Sigmoid colon (tissue), 7 donors: ENCODE results near the gene TMEM271. TPM values are rescaled to one million over a fixed set of nuclear protein-coding genes. Genes with fewer than 3 reads are reported as not detected.
"Not testable (repeated sequence)": the region's sequence is repeated elsewhere in the genome, so short reads cannot be mapped to it uniquely, and the experiment has no call there.

Experiments
- DNase-seq: peaks from one replicate; pipeline ENCODE4 v3.0.0-alpha.2; 2019
- H3K27ac ChIP-seq, 4 donors: fragments of 200-600 bp; sonication (generic); one replicate each; pipeline ENCODE4 v1.5.1; 2016 to 2019; ENCODE audit warnings: mild to moderate bottlenecking in 1 of 4
- H3K27me3 ChIP-seq, 3 donors: fragments of 200-600 bp; sonication (generic); one replicate each; pipeline ENCODE4 v1.5.1; 2019; ENCODE audit warnings: mild to moderate bottlenecking in 1 of 3
- H3K36me3 ChIP-seq, 4 donors: fragments of 200-600 bp; sonication (generic); one replicate each; pipeline ENCODE4 v1.5.1; 2016 to 2019
- H3K4me1 ChIP-seq, 4 donors: fragments of 200-600 bp; sonication (generic); one replicate each; pipeline ENCODE4 v1.5.1; 2017 to 2019
- H3K4me3 ChIP-seq, 4 donors: fragments of 200-600 bp; sonication (generic); one replicate each; pipeline ENCODE4 v1.5.1; 2017 to 2019; ENCODE audit warnings: mild to moderate bottlenecking in 2 of 4, moderate library complexity in 1 of 4
- H3K9me3 ChIP-seq, 4 donors: fragments of 200-600 bp in 3 of 4; sonication (generic) in 3 of 4; one replicate each; pipeline versions ENCODE4 v1.5.1 to v1.6.1; 2013 to 2019
- CTCF ChIP-seq, 4 experiments: fragments of 450-650 bp in 3 of 4; fragments of 200-600 bp in 1 of 4; IDR thresholded peaks; one replicate each; pipeline ENCODE4 v1.5.1; 2016 to 2019; ENCODE audit warnings: antibody characterized with exemption in 4 of 4, mild to moderate bottlenecking in 3 of 4, moderate library complexity in 2 of 4
- EP300 ChIP-seq, 4 donors: sonication (generic); formaldehyde crosslinking; IDR thresholded peaks; one replicate each; pipeline ENCODE4 v1.6.1; 2017; ENCODE audit warnings: antibody characterized with exemption in 4 of 4
- POLR2A ChIP-seq, 2 donors: fragments of 450-650 bp; IDR thresholded peaks; one replicate each; pipeline ENCODE4 v1.6.1; 2016; ENCODE audit warnings: antibody characterized with exemption in 2 of 2, mild to moderate bottlenecking in 2 of 2, moderate library complexity in 2 of 2
- POLR2AphosphoS5 ChIP-seq, 4 donors: sonication (generic); formaldehyde crosslinking; IDR thresholded peaks; one replicate each; pipeline ENCODE4 v1.6.1; 2017; ENCODE audit warnings: antibody characterized with exemption in 4 of 4
- WGBS, 2 donors: extraction: QIAGEN DNeasy Blood & Tissue Kit; methylation state at CpG; one replicate each; pipeline ENCODE4 v1.1.7; 2013; 5-methylcytosine and 5-hydroxymethylcytosine counted together
- intact Hi-C: fragments of 100-400 bp; cut with DNase I; formaldehyde crosslinking; loops from one replicate; pipeline ENCODE4 v1.15.1; 2023
- polyA plus RNA-seq, 3 donors: library from polyadenylated mRNA; stranded (reverse); fragments of 200-250 nt; gene quantifications; one replicate each; pipeline ENCODE4 v1.2.3, GENCODE V29; 2013
- total RNA-seq, 4 donors: library from RNA; depleted of rRNA; stranded (reverse); fragments of >200 nt; gene quantifications; one replicate each; pipeline ENCODE4 v1.1.0, GENCODE V29; 2016
- donor health status: healthy with polysubstance abuse.
- donor health status: Bipolar disorder and iron deficiency.
- donor health status: healthy.

Gene TMEM271
- total and polyA plus RNA-seq, 7 donors: 0.06 to 0.41 (median 0.36) TPM; not detected in 4

- DNase-seq: no peak
- Histone ChIP-seq H3K4me3 (no peak overlapping the region), H3K4me1 (no peaks in the 10 kb centered on the region), H3K27ac (no peak overlapping the region), H3K27me3 (no peaks in the 10 kb centered on the region), H3K36me3 (no peaks in the 10 kb centered on the region), H3K9me3 (no peaks in the 10 kb centered on the region)
- TF ChIP-seq POLR2AphosphoS5 (IDR thresholded peaks at IDR 0.05) (no peak), EP300 (IDR thresholded peaks at IDR 0.05) (no peak), POLR2A (IDR thresholded peaks at IDR 0.05) (no peak), CTCF (IDR thresholded peaks at IDR 0.05) (no peak)
- intact Hi-C loops: no loop called here
- WGBS, 2 donors: 77 to 84% methylated on average over 5 of the region's 5 CpGs
These were observed 14.7 kb downstream of the TMEM271 start for GRCh38 chr4:561426-561825.

GRCh38 chr4:560731-561291 is 15.3 kb downstream of the TMEM271 start:
- Histone ChIP-seq H3K9me3 (no peaks in the 10 kb centered on the region), H3K4me3 (no peak overlapping the region), H3K27ac (no peak overlapping the region), H3K4me1 (no peaks in the 10 kb centered on the region), H3K27me3 (no peaks in the 10 kb centered on the region), H3K36me3 (no peaks in the 10 kb centered on the region)
- no peak for TF ChIP-seq POLR2AphosphoS5 (IDR thresholded peaks at IDR 0.05)
- TF ChIP-seq CTCF (IDR thresholded peaks at IDR 0.05): no peak
- no peak for TF ChIP-seq EP300 (IDR thresholded peaks at IDR 0.05)
- TF ChIP-seq POLR2A (IDR thresholded peaks at IDR 0.05): no peak
- DNase-seq: no peak
- 42 to 71% methylated on average over 12 of the region's 12 CpGs for WGBS, 2 donors
- intact Hi-C loops: no loop called here

GRCh38 chr4:560061-560460 is 16.0 kb downstream of the TMEM271 start:
- TF ChIP-seq CTCF (IDR thresholded peaks at IDR 0.05) (no peak), POLR2A (IDR thresholded peaks at IDR 0.05) (no peak), EP300 (IDR thresholded peaks at IDR 0.05) (no peak), POLR2AphosphoS5 (IDR thresholded peaks at IDR 0.05) (no peak)
- Histone ChIP-seq H3K4me1 (no peaks in the 10 kb centered on the region), H3K4me3 (no peak overlapping the region), H3K36me3 (no peaks in the 10 kb centered on the region), H3K9me3 (no peaks in the 10 kb centered on the region), H3K27me3 (no peaks in the 10 kb centered on the region), H3K27ac (no peak overlapping the region)
- intact Hi-C loops: no loop called here
- whole genome bisulfite sequencing, 2 donors: 75 to 82% methylated on average over 9 of the region's 9 CpGs
- DNase-seq: no peak

GRCh38 chr4:555566-556275 is 20.4 kb downstream of the TMEM271 start:
- intact Hi-C loops: no loop called here
- Histone ChIP-seq H3K27me3 (peaks cover 0 to 5% (median 0%) of the 10 kb centered on the region in 3 donors), H3K9me3 (no peaks in the 10 kb centered on the region), H3K27ac (no peak overlapping the region), H3K4me3 (no peak overlapping the region), H3K4me1 (no peaks in the 10 kb centered on the region), H3K36me3 (no peaks in the 10 kb centered on the region)
- DNase-seq: no peak
- TF ChIP-seq CTCF (IDR thresholded peaks at IDR 0.05): no peak
- WGBS, 2 donors: 88 to 90% methylated on average over 14 of the region's 14 CpGs

GRCh38 chr4:554793-555320 is 21.2 kb downstream of the TMEM271 start:
- H3K4me1 ChIP-seq, H3K36me3 ChIP-seq, H3K9me3 ChIP-seq, H3K4me3 ChIP-seq, H3K27ac ChIP-seq, intact Hi-C loops, H3K27me3 ChIP-seq, DNase-seq: not testable (repeated sequence)
- WGBS, 2 donors: 70 to 76% methylated on average over 3 of the region's 3 CpGs
